SW 1271 (cell line): ENCODE measurements around the gene SHTN1.
A peak's percentile ranks its signal among the peaks of the same experiment; 100 is the strongest.

Source experiments
- DNase-seq, 2 experiments: peaks; one replicate each; lab custom pipeline; 2025; lab: John Stamatoyannopoulos, UW

Gene SHTN1

GRCh38 chr10:116984202-116984990 is 20.6 kb downstream of the SHTN1 start:
- no peak for DNase-seq

GRCh38 chr10:116980041-116980440 is 24.9 kb downstream of the SHTN1 start:
- DNase-seq, result no peak

- DNase-seq, result no peak
Observed at GRCh38 chr10:116978901-116979300, 26.1 kb downstream of the SHTN1 start.

GRCh38 chr10:116974456-116975005 is 30.5 kb downstream of the SHTN1 start:
- peak; percentile 35 to 41 for DNase-seq

DNA sequence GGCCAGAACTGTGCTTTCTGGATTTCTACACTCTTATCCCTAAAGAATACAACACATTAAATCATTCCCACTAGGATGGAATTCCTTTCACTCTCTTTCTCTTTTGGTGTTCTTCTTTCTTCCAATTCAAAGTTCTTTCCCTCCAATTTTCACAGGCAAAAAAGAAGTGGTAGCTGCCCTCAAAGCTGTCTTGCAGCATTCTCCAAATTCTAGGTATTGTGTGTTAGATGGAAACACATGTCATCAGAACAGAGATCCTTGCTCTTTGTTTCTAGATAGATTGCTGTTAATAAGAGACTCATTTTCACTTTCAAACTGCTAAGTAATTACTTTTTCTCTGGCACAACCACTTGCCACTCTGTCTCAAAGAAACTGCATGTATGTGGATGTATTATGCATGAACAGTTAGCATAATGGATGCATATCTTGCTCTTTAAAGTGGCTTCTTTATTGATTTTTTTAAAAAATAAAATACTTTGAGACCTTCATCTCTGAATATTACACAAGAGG is 31.0 kb downstream of the SHTN1 start:
- DNase-seq, result no peak

DNA sequence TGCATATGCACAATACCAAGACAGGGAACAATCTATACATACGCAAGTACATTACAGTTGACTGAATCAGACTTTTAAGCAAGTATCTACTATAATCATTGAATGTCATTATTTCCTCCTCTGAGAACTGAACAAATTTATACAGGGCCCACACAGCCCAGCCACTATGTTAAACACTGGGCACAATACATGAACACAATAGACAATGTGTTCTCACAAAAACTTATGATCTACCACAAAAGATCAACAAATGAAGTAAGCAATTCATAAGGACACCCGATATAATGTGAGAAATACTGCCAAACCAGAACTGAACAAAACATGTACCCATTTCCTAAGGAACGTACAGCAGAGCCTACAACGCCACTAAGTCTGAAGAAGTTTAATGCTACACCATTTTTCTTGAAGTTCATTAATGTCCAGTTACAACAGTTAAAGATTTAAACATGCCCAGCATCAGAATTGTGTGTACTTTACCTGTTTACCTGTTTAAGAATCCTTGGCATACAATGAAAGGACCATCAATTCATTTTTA is 31.5 kb downstream of the SHTN1 start:
- DNase-seq, result no peak

DNA sequence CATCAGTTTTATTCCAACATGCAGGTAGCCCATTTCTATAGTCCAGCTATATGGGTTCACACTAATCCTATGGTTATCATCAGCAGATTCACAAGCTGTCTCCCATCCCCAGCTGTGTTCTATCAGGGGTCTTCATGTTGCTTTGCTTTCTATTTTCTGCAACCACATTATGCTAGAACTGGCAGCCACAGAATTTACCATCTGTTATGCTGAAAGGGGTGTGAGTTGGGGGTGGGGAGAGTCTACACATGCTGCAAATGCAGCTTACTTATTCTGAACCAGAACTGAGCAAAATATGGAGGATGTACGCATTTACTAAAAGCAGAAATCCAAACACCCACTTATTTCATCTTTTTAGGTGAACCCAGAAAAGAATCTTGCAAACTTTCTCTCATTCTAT is 32.9 kb downstream of the SHTN1 start:
- DNase-seq, result no peak

GRCh38 chr10:116970050-116970449 is 34.9 kb downstream of the SHTN1 start:
- no peak for DNase-seq

GRCh38 chr10:116968331-116968730 is 36.7 kb downstream of the SHTN1 start:
- DNase-seq, result no peak

DNA sequence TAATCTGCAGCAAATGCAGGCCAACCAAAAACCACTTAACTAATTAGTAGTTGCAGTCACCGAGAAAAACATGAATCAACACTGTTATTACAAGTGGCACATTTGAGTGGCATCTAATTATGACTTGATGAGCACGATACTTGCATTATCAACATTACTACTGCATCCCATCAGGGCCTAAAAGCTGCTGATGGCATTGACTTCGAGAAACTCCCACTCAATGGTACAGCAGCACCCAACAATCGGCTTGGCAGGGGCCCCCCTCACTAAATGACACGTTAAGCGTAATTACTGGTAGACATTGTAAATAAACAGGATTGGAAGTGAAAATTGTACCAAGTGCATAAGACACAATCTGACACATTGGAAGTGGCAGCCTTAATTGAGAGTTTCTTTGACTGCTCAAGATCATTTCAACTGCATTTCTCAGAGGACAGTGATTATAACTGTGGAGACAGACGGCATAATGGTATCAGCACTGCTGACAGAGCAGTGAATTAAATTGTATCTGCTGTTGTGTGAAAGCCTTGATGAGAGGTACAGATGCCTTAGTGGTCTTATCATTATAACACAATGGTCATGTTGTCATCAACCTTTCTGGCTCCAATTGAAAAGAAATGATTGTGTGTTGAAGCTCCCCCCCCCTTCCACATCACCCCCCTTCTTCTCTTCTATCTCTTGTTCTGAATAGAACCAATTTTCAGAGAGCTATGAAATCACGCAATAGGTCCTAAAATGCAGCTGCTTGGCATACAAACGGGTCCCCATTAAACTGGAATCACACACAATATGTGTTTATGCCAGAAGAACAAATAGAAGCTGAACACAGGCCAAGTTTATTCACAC is 43.4 kb downstream of the SHTN1 start:
- DNase-seq, result no peak

GRCh38 chr10:116960066-116960776 is 44.8 kb downstream of the SHTN1 start:
- DNase-seq, result no peak

DNA sequence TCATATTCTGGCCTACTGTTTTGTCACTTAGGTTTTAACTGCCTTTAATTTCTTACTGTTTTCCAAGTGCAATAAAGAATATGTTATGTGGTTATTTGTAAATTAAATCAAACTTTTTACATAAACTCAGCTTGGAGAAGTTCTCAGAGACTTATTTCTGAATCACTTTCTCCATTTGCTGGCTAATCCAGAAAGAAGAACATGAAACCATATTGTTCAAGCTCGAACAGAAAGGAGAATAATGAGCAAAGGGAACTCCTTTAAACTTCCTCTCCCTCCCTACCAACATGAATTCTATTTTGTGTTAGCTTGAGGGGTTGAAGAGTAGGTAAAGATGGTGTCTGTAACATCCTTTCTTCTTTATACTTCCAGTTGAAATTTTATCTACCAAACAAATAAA is 52.3 kb downstream of the SHTN1 start:
- DNase-seq, result no peak

GRCh38 chr10:116948530-116948870 is 56.5 kb downstream of the SHTN1 start:
- DNase-seq, result no peak

DNA sequence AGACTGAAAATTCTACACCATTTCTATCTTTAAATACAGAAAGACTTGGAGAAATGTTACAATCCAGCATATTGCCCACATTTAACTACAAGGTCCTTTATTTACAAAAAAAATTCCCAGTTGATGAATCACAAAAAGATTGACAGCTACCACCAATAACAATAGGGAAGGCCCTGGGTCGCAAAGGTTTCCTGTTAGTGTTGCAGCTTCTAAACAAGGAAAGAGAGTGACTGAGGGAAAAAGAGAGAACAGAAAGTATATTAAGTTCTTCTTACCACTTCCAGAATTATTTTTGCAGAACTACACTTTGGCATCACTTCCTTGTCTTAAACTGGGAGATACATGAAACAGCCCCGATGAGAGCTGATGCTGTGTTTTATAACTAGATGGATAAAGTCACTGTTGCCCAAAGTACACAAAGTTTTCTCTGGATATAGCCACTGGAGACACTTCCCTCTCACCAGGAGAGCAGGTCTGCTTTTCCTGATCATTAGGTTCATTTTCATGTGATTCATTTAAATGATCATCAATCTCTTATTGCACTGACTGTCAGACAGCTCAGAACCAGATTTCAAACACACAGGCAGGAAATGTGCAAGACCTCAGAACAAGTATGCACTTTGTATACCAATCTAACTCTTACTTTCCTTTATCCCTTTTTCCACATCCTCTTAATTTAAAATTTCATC is 57.0 kb downstream of the SHTN1 start:
- DNase-seq, result peak; percentile 11 to 71

DNA sequence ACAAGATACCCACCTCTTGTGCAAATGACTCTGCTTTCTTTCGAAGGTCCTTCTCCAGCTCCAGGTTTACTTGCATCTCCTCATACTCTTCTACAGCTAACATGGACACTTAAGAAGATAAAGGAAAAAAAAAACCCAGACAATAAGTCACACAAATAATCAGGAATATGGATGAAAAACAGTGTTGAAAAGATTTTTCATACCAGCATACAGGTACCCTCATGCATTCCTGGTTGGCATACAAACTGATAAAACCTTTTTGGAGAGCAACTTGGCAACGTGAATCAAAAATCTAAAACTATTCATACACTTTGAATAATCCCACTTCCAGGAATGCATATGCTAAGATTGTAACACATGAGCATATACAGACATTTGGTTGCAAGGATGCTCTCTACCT is 60.1 kb downstream of the SHTN1 start:
- DNase-seq, result no peak

- no peak for DNase-seq
Observed at GRCh38 chr10:116931806-116932205, 73.2 kb downstream of the SHTN1 start.

GRCh38 chr10:116926426-116926825 is 78.6 kb downstream of the SHTN1 start:
- no peak for DNase-seq

DNA sequence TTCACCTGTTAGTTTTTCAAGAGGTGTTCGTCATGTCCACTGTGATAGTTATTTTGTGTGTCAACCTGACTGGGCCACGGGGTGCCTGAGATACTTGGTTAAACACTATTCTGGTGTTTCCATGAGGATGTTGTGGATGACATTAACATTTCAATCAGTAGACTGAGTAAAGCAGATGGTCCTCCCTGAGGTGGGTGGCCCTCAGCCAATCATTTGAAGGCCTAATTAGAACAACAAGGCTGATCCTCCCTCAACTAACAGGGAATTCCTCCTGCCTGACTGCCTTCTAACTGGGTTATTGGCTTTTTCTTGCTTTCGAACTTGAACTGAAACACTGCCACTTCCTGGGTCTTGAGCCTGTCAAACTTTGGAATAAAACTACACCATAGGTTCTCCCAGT is 79.9 kb downstream of the SHTN1 start:
- DNase-seq, result no peak

GRCh38 chr10:116919706-116920105 is 85.3 kb downstream of the SHTN1 start:
- DNase-seq, result no peak

GRCh38 chr10:116919164-116919563 is 85.8 kb downstream of the SHTN1 start:
- no peak for DNase-seq

DNA sequence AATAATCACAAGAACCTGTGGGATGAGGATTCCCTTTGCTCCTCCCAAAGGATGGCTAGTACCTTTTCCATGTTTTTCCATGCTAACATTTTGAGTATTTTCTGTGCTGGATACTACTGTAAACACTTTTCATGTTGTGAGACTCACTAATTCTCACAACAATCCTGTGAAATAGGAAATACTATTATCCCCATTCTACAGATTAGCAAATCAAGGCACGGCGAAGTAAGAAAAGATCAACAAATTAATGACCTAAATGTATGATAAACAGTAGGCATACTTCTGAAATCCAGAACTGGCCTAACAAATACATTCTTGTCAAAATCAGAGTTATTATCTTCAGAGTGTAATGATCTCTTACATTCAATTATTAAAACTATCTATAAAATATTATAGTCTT is 86.4 kb downstream of the SHTN1 start:
- no peak for DNase-seq
